CD14-positive monocyte (primary cell): Measurements from ENCODE around the gene TBC1D22A. TPM values are rescaled to one million over a fixed set of nuclear protein-coding genes. Genes with fewer than 3 reads are reported as not detected.

Experiments used
- DNase-seq, 3 donors: peaks; one replicate each; pipeline ENCODE4 v3.0.0-alpha.2; 2011 to 2022
- H2AFZ ChIP-seq: 2 replicates; pipeline ENCODE4 v1.6.0; 2012; ENCODE audit warnings: mild to moderate bottlenecking, low read depth, low read length, inconsistent platforms; ENCODE audit not compliant: insufficient read depth, poor library complexity, severe bottlenecking
- H3K27ac ChIP-seq, 2 donors: 1 replicate in 1 of 2; 2 replicates in 1 of 2; pipeline ENCODE4 v1.5.1; 2012 to 2013; ENCODE audit warnings: low read length in 2 of 2, control low read depth in 1 of 2, inconsistent platforms in 1 of 2, low read depth in 1 of 2, mild to moderate bottlenecking in 1 of 2
- H3K27me3 ChIP-seq, 2 donors: one replicate each; pipeline versions ENCODE4 v1.6.0 to v1.6.1; 2011 to 2013; ENCODE audit warnings: low read length in 2 of 2; ENCODE audit not compliant: control insufficient read depth in 2 of 2, insufficient read depth in 2 of 2
- H3K36me3 ChIP-seq, 2 donors: replicated peaks in 1 of 2; 1 replicate in 1 of 2; 2 replicates in 1 of 2; pipeline versions ENCODE4 v1.5.1 to v1.6.1; 2012 to 2013; ENCODE audit warnings: low read length in 2 of 2, control low read depth in 1 of 2, inconsistent platforms in 1 of 2, mild to moderate bottlenecking in 1 of 2; ENCODE audit not compliant: insufficient read depth in 2 of 2, control insufficient read depth in 1 of 2
- H3K4me1 ChIP-seq, 2 donors: 1 replicate in 1 of 2; 2 replicates in 1 of 2; pipeline versions ENCODE4 v1.5.1 to v1.6.1; 2012 to 2013; ENCODE audit warnings: low read length in 2 of 2, control low read depth in 1 of 2, inconsistent platforms in 1 of 2, mild to moderate bottlenecking in 1 of 2, moderate library complexity in 1 of 2; ENCODE audit not compliant: insufficient read depth in 2 of 2, control insufficient read depth in 1 of 2
- H3K4me2 ChIP-seq: replicated peaks from 2 replicates; pipeline ENCODE3; 2012; ENCODE audit warnings: low read length, moderate library complexity, mild to moderate bottlenecking; ENCODE audit not compliant: poor library complexity, severe bottlenecking; ENCODE audit errors: extremely low read depth
- H3K4me3 ChIP-seq, 3 experiments: fragments of 200-600 bp in 1 of 3; sonication (generic) in 1 of 3; replicated peaks in 1 of 3; 1 replicate in 2 of 3; 2 replicates in 1 of 3; pipeline ENCODE4 v1.5.1; 2011 to 2013; ENCODE audit warnings: low read length in 3 of 3, mild to moderate bottlenecking in 3 of 3, control low read depth in 2 of 3, low read depth in 2 of 3, inconsistent platforms in 1 of 3, moderate library complexity in 1 of 3
- H3K79me2 ChIP-seq: 2 replicates; pipeline ENCODE4 v1.6.0; 2012; ENCODE audit warnings: mild to moderate bottlenecking, control low read depth, inconsistent platforms, low read length, moderate library complexity; ENCODE audit not compliant: insufficient read depth
- H3K9ac ChIP-seq: 2 replicates; pipeline ENCODE4 v1.6.0; 2017; ENCODE audit warnings: low read length, mild to moderate bottlenecking; ENCODE audit not compliant: insufficient read depth, poor library complexity, severe bottlenecking
- H3K9me3 ChIP-seq, 2 donors: replicated peaks in 1 of 2; 1 replicate in 1 of 2; 2 replicates in 1 of 2; pipeline versions ENCODE4 v1.5.1 to v1.6.1; 2012 to 2013; ENCODE audit warnings: low read length in 2 of 2, control low read depth in 1 of 2; ENCODE audit not compliant: control insufficient read depth in 1 of 2, insufficient read depth in 1 of 2
- H4K20me1 ChIP-seq: 2 replicates; pipeline ENCODE4 v1.6.0; 2012; ENCODE audit warnings: mild to moderate bottlenecking, low read length, control low read depth, moderate library complexity; ENCODE audit not compliant: insufficient read depth
- H3K27ac Mint-ChIP-seq, 7 donors: one replicate each; pipeline ENCODE4 v1.8.0; 2020; ENCODE audit warnings: mild to moderate bottlenecking in 7 of 7, mixed read lengths in 7 of 7, moderate library complexity in 6 of 7, inconsistent platforms in 2 of 7
- H3K27me3 Mint-ChIP-seq, 3 donors: one replicate each; pipeline ENCODE4 v1.8.0; 2021 to 2022; ENCODE audit warnings: low read depth in 3 of 3, mild to moderate bottlenecking in 3 of 3, mixed read lengths in 3 of 3, moderate library complexity in 3 of 3, inconsistent platforms in 1 of 3
- H3K36me3 Mint-ChIP-seq, 2 donors: one replicate each; pipeline ENCODE4 v1.8.0; 2020; ENCODE audit warnings: mixed read lengths in 2 of 2, inconsistent platforms in 1 of 2, mild to moderate bottlenecking in 1 of 2
- H3K4me1 Mint-ChIP-seq: one replicate; pipeline ENCODE4 v1.8.0; 2020; ENCODE audit warnings: mild to moderate bottlenecking, mixed read lengths
- H3K4me3 Mint-ChIP-seq, 2 donors: one replicate each; pipeline ENCODE4 v1.8.0; 2020; ENCODE audit warnings: mild to moderate bottlenecking in 2 of 2, mixed read lengths in 2 of 2, moderate library complexity in 1 of 2
- H3K9me3 Mint-ChIP-seq, 7 donors: one replicate each; pipeline ENCODE4 v1.8.0; 2020 to 2022; ENCODE audit warnings: mixed read lengths in 7 of 7, mild to moderate bottlenecking in 6 of 7, moderate library complexity in 6 of 7, inconsistent platforms in 2 of 7
- WGBS: methylation state at CpG from one replicate; pipeline ENCODE4 v1.1.5; 2013; ENCODE audit warnings: missing lambda C conversion rate; ENCODE audit not compliant: insufficient coverage; 5-methylcytosine and 5-hydroxymethylcytosine counted together
- intact Hi-C, 2 donors: fragments of 100-400 bp; cut with micrococcal nuclease; formaldehyde crosslinking; loops; one replicate each; pipeline versions ENCODE4 v1.15.0 to v1.15.1; 2023
- polyA plus RNA-seq, 3 donors: library from polyadenylated mRNA; depleted of rRNA in 1 of 3; unstranded in 2 of 3; stranded (reverse) in 1 of 3; fragments of 300-500 nt in 2 of 3; fragments of >200 nt in 1 of 3; fragmentation: Illumina TruSeq in 2 of 3; gene quantifications; 1 replicate in 2 of 3; 2 replicates in 1 of 3; pipeline ENCODE4 v1.2.3, GENCODE V29; 2012 to 2021
- TF ChIP-seq, protein P1 (sequence below): fragments of 200-600 bp; IDR thresholded peaks from one replicate; pipeline ENCODE4 v1.8.0; 2022; ENCODE audit warnings: antibody characterized with exemption, mild to moderate bottlenecking

TBC1D22A gene
- polyA plus RNA-seq, 3 donors: 25.9 to 36.2 (median 29.5) TPM

DNA sequence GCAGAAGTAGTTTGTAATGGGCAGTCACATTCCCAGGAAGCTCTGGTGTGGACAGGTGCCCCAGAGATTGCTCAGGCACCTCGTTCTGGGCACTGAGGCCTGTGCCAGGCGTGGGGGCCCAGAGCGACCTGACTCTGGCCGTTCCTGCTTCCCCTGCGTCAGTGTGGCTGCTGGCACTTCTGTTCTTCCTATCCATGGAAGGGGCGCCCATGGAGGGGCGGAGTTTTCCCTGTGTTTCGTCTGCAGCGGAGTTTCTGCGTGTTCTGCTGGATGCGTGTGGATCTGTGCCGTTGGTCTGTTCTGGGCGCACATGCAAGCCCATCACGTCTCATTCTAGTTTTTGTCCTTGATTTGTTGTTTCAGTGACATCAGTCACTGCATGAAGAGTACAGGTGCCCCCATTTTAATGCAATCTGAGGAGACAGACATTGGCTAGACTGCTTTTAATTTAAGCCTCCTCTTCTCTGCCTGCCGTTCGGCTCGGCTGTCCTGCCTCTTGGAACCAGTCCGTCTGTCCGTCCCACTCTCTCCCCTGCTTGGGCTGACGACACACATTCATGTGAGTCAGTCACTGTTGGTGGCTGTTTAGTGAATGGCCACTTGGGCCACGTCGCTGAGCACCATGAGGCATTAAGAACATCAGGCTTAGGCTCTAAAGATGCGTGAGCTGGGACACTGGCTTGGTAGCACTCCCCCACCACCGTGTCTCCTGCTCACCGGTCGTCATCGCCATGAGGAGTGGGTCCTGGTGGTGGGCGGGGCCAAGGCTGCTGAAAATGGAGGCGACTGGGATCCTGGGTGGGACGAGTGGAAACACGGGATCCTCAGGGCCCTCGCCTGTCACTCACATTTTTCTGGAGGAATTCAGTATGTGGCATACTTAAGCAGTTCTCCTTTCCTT lies 255.8 kb downstream of the TBC1D22A start:
- Histone ChIP-seq H3K4me3 (no peak overlapping the region), H2AFZ (no peak overlapping the region), H3K27ac (no peak overlapping the region), H3K9me3 (peaks cover 0 to 15% of the 10 kb centered on the region in 2 donors), H3K9ac (no peak overlapping the region), H3K79me2 (no peaks in the 10 kb centered on the region), H3K4me1 (no peaks in the 10 kb centered on the region), H3K36me3 (peaks cover 16 to 47% of the 10 kb centered on the region in 2 donors), H3K27me3 (no peaks in the 10 kb centered on the region), H3K4me2 (no peak overlapping the region), H4K20me1 (peaks cover 96% of the 10 kb centered on the region)
- intact Hi-C loops: no loop called here
- TF ChIP-seq, protein P1, sequence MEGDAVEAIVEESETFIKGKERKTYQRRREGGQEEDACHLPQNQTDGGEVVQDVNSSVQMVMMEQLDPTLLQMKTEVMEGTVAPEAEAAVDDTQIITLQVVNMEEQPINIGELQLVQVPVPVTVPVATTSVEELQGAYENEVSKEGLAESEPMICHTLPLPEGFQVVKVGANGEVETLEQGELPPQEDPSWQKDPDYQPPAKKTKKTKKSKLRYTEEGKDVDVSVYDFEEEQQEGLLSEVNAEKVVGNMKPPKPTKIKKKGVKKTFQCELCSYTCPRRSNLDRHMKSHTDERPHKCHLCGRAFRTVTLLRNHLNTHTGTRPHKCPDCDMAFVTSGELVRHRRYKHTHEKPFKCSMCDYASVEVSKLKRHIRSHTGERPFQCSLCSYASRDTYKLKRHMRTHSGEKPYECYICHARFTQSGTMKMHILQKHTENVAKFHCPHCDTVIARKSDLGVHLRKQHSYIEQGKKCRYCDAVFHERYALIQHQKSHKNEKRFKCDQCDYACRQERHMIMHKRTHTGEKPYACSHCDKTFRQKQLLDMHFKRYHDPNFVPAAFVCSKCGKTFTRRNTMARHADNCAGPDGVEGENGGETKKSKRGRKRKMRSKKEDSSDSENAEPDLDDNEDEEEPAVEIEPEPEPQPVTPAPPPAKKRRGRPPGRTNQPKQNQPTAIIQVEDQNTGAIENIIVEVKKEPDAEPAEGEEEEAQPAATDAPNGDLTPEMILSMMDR: no peak
- Mint-ChIP-seq H3K36me3 (peaks cover 40 to 54% of the 10 kb centered on the region in 2 donors), H3K27ac (peak overlapping the region in 1 of 7 donors; percentile 59), H3K9me3 (peaks cover 2 to 21% (median 15%) of the 10 kb centered on the region in 7 donors), H3K27me3 (peaks cover 0 to 2% (median 0%) of the 10 kb centered on the region in 3 donors), H3K4me1 (no peaks in the 10 kb centered on the region), H3K4me3 (no peak overlapping the region)
- 98% methylated on average over 30 of the region's 32 CpGs for WGBS
- DNase-seq: no peak

DNA sequence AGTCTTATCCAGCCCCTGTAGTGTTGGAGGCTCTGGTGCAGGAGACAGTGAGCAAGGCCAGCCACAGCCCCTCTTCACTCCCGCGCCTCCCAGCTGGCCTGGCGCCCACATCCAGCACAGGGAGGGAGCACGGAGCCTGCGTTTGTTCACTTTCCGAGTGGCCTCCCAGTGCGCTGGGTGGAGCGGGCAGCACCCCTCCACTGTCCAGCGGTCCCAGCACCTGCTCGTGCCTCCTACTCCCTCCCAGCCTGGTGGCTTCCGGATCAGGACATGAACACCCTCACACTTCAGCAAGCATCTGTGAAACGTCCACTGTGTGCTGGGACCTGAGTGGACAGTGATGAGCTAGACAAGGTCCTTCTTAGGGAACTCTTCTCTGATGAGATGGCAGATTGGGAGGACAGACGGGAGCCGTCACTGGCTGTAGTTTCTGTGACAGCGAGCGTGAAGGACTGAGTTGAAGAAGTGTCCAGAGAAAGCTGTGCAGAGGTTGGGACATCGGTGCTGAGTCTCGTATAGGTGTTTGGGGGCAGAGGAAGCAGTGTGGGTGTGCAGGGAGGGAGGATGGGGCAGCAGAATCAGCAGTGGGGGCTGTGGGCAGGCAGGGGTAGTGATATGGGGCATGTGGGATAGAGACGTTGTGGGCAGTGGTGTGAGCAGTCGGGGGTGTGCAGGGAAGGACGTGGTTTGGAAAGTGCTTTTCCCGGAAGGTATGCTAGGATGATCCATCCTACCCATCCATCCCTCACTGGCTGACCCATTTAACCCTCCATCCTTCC lies 256.8 kb downstream of the TBC1D22A start:
- WGBS: 100% methylated on average over 16 of the region's 22 CpGs
- no peaks in the 10 kb centered on the region for H3K27me3 ChIP-seq
- no peaks in the 10 kb centered on the region for H3K4me1 Mint-ChIP-seq
- H3K36me3 ChIP-seq: peaks cover 13 to 49% of the 10 kb centered on the region in 2 donors
- peaks cover 48 to 59% of the 10 kb centered on the region in 2 donors for H3K36me3 Mint-ChIP-seq
- peaks cover 0 to 15% of the 10 kb centered on the region in 2 donors for H3K9me3 ChIP-seq
- H3K4me3 Mint-ChIP-seq: no peak overlapping the region
- H4K20me1 ChIP-seq: peaks cover 96% of the 10 kb centered on the region
- no peak overlapping the region for H3K27ac ChIP-seq
- H3K9ac ChIP-seq: no peak overlapping the region
- TF ChIP-seq, protein P1: no peak
- no peak overlapping the region for H3K4me3 ChIP-seq
- no peaks in the 10 kb centered on the region for H3K79me2 ChIP-seq
- H3K4me2 ChIP-seq: no peak overlapping the region
- H3K27me3 Mint-ChIP-seq: peaks cover 0 to 2% (median 0%) of the 10 kb centered on the region in 3 donors
- H3K27ac Mint-ChIP-seq: no peak overlapping the region
- peaks cover 2 to 21% (median 15%) of the 10 kb centered on the region in 7 donors for H3K9me3 Mint-ChIP-seq
- H3K4me1 ChIP-seq: no peaks in the 10 kb centered on the region
- intact Hi-C loops: no loop called here
- DNase-seq: no peak
- no peak overlapping the region for H2AFZ ChIP-seq
